GM18867 (cell line): ENCODE data around the gene ASIC4.

Source experiments
- ATAC-seq: cut with Tn5 transposase; IDR thresholded peaks from one replicate; pipeline ENCODE4 v1.9.1; 2021; ENCODE audit warnings: mild to moderate bottlenecking, moderate library complexity; ENCODE audit not compliant: unreplicated experiment

Gene ASIC4

DNA sequence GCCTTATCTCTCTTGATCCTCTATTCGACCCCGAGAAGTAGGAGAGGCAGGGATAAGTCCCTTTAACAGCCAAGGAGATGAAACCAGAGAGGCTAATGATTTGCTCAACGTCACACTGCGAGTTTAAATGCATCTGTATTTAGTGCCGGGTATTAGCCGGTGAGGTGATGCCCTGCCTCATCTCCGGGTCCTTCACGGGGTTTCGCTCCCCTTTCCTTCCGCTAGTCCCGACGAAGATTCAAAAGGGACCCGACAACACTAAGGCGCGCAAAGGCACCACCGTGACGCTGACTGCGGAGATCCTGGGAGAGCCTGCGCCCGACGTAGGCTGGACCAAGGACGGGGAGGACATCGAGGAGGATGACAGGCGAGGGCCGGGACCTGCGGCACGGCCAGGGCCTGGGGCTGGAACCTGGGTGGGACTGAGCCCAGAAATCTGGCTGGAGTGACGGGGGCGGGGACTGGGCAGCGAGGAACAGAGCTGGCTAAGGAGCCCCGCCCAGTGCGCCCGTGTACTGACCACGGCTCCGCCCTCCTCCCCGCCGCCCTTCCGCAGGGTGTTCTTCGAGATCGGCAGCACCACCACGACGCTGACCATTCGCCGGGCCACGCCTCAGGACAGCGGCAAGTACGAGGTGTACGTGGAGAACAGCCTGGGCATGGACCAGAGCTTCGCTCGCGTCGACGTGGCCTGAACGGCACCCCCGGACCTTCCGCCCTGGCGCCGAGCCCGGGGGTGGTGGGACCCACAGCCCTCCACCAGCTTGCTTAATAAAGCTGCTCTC is 16.6 kb upstream of the ASIC4 start:
- ATAC-seq: peak; percentile 22

DNA sequence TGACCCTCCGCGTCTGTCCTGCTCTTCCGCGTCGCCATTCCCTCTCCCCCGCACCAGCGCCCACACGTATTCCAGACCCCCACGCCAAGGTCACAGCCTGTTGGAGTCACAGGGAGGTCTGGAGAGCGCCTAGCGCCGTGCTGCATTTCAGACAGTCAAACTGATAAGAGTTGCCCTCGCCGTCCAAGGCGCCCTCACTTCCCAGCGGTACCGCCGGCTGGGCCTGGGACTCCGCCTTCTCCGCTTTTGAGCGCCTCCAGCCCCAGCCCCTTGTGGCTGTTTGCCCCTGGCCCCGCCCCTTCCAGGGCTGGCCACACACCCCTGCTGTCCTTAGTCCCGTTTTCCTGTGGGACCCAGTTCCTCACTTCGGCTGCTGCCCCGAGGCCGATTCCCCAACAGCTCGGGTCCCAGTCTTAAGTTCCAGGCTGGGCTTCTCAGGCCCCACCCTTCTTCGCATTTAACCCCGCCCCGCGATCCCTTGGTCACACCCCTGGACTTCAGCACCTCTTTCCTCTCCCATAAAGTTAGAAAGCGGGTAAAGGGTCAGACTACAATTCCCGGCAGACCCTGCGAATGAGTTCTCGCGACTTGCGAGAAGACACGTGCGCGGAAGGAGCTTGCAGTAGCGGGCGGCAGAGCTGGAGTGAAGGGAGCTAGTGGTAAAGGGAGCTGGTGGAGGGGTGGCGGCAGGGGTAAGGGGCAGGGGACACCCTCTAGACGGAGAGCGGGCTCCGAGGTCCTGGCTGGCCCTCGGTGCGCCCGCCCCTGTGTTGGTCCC is 15.8 kb upstream of the ASIC4 start, which contains the start of gene GMPPA:
Gene GMPPA, plus strand, starts transcription at position 612 of the 778 bp plus-strand sequence. CDS start 1,085 bp downstream, outside the sequence.
- peak; percentile 94 for ATAC-seq

DNA sequence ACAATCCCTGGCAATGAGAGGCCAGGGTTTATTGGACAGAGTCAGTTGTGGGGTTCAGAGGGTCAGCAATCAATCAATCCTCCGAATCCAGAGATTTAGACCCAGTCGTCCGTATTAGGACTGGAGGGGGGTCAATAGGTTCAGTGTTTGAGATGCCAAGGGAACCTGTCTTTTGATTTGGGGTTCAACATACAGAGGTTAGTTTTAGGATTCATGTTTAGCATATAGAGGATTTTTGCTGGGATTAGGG is 15.3 kb upstream of the ASIC4 start:
- ATAC-seq: no peak

DNA sequence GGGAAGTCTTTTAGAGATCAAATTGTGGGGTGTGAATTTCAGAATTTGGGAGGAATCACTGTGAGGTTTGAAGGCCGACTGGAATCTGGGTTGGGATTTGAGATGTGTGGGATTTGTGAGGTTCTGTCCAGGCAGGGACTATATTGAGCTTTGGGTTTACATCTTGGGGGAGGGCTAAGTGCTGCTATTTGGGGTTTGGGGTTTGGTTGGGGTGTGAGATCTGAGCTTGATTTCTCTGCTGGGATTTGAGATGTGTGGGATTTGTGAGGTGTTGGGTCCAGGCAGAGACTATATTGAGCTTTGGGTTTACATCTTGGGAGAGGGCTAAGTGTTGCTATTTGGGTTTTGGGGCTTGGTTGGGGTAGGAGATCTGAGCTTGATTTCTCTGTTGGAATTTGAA is 14.7 kb upstream of the ASIC4 start:
- no peak for ATAC-seq

DNA sequence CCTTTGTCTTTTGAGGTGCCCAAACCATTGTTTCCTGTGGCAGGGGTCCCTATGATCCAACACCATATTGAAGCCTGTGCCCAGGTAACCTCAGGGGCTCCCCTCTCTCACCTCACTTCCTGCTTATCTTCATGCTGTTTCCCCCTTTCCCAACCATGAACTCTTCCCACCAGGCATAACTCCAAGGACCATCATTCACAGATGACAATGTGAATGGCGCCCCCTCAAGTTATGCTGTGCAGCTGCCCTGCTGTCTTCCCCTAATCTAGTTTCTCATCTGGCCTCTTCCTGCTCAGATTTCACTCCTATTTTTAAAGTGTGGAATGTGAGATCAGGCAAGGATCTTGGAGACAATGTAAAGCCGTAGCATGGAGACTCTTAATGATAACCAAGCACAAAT is 14.1 kb upstream of the ASIC4 start:
- no peak for ATAC-seq

DNA sequence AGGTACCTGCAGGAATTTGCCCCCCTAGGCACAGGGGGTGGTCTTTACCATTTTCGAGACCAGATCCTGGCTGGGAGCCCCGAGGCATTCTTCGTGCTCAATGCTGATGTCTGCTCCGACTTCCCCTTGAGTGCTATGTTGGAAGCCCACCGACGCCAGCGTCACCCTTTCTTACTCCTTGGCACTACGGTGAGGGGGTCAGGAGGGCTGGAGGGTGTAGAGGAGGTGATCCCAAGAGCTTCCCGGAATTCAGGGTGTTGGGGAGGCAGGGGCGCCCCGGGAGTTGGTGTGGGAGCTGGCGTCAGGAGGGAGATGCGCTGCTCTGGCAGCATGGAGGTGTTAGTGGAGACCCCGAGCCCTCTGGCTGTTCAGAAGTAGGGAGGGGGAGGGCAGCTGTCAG is 12.4 kb upstream of the ASIC4 start:
- no peak for ATAC-seq

DNA sequence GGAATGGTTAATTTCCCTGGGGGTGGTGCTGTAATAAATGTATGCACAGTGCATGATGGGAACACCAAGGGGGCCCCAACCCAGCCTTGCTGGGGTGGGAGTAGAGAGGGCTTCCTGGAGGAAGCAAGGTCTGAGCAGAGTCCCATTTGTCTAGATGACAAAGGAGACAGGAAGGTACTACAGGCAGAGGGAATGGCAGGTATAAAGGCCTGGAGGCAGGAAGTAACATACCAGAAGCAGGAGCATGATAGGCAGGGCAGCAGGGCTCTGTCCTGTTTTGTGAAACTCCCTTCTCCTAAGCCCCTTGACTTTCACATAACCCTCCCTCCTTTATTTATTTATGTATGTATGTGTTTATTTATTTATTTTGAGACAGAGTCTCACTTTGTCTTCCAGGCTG is 11.7 kb upstream of the ASIC4 start:
- ATAC-seq: no peak

DNA sequence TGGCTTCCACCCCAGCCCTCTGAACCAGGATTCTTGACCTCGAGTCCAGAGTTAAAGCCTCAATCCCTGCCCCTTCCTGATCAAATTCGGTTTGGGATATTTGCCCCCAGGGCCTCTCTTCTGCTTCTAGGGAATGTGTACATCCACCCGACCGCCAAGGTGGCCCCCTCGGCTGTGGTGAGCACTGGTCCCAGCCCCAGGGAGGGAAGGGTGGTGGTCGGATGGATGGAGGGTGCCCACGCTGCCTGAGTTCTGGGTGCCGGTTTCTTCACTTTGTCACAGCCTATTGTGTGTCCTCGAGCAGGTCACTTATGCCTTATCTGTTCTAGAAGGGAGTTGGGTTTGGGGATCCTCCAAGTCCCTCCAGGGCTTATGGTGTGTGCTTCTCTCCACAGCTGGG is 8.7 kb upstream of the ASIC4 start:
- ATAC-seq: no peak

DNA sequence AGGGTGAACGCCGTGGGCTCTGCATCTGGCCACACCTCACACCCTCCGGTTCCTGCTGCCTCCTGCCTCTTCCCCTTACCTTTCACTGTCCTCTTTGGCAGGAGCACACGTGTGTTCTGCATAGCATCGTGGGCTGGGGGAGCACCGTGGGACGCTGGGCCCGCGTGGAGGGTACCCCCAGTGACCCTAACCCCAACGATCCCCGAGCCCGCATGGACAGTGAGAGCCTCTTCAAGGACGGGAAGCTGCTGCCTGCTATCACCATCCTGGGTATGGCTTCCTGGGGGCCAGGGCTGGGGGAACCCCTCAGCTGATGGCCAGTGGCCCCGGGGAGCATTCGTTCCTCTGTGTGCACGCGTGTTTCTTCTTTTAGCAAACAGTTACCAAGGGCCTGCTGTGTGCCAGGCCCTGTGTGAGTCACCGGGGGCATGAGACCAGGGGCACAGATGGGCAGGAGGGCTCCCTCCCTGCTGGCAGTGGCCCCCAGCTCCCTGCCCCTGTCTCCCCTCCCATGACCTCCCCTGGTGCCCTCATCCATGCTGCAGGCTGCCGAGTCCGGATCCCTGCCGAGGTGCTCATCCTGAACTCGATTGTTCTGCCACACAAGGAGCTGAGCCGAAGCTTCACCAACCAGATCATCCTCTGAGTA is 8.0 kb upstream of the ASIC4 start:
- no peak for ATAC-seq

DNA sequence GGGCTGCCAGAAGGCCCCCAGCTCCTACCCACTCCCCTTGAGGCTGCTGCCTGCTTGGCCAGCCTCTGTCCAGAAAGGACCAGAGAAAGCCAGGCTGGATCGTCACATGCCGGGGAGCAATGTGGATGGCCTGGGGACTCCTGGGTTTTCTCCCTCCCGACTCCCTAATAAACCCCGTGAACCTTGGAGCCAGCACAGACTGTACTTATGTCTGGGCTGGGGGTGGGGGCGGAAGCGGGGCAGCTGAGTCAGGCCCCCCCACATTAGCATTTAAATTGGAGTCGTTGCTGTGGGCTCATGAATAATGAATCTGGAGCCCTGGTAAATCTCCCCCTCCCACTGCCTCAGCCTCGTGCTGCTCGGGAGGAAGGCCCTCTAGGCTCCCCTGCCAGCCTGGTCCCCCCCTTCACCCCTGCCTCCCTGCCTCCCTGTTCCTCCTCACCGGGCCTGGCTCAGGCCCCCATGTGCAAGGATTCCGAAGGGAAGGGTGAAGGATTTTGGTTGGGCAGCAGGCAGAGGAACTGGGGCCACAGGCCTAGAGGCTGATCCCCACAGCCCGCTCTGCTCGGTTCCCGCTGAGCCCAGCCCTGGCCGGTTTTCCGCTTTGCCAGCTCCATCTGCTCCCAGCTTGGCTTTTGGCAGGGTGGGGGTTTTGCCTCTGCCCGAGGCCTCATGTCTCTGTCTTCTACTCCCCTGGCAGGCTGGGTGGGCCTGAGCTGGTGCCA is 7.3 kb upstream of the ASIC4 start:
- no peak for ATAC-seq

DNA sequence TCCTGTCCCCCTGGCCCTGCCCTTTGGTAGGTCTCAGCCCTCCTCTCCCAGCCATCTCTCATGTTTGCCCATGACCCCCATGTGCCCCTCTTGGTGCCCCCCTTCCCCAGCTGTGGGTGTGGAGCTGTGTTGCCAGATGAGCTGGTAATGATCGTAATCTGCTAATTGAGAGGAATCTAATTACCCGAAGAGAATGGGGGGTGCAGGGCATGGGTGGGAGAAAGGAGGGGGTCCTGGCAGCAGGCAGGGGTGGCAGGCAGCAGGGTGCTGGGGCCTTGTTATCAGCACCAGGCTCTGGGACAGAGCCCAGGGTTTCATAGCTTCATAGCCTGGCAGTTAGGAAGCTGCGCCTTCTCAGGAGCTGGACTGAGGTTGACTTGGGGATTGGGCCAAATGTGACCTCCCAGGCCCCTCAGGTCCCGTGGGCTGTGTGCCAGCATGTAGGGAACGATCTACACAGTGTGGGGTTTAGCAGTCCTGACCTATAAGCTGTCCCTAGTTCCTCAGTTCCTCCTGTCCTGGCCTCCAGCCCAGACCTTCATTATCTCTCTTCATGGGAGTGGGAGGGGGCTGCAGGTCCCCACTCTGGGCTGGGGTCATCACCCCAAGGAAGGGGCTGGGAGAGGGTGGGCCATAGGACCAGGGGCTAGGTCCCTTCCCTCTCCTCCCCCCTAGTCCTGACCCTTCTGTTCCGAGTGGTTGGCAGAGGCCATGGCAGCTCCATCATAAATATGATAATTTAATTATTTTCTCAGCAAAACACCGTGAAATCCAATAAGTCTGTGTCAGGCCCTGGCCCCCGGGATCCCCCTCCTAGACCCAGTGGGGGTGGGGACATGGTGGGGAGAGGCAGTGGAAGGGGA is 6.5 kb upstream of the ASIC4 start:
- no peak for ATAC-seq

DNA sequence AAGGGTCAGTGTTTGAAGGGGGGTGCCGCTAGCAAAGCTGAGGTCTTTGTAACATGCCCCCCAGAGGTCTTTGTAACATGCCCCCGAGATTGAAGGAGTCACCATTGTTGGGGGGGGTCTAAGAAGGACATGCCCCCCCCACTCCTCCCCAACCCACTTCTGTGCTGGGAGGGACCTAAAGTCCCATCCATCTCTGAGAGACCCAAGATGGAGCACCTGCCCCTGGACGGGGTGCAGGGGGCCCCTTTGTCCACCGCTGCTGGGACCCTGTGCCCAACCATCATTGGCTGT is 5.9 kb upstream of the ASIC4 start:
- no peak for ATAC-seq

DNA sequence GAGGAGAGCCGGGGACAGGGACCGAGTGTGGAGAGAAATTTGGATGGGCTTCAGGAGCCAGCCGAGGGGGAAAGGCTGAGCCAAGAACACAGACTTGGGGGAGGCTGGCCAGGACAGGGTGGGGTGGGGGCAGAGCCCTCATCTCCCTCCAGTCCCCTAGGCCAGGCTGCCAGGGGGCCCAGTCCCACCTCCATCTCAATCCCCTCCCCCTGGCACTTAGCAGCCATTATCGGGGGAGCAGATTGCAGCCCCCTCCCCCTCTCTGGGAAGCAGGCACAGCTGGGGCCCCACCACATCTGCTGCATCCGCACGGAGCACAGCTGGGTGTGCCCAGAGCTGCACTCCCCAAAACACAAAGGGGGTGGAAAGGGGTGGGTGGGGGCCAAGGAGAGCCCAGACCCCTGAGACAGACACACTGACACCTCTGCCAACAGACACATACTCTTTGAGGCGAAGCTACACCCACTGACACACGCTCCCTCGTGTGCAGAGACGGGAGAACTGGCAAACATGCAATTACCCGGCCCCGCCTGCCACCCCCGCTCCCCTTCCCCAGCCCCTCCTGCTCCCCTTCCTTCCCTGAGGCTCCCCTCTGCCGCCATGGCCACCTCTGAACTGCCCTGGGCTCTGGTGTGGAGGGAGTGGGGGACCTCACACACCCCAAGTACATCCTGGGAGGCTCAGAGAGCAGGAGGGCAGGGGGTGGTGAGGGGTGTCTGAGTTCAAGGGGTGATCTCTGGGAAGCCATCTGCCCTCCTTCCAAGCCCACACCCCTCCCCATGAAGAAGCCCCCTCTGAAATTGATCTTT is 5.1 kb upstream of the ASIC4 start:
- peak; percentile 18 for ATAC-seq

DNA sequence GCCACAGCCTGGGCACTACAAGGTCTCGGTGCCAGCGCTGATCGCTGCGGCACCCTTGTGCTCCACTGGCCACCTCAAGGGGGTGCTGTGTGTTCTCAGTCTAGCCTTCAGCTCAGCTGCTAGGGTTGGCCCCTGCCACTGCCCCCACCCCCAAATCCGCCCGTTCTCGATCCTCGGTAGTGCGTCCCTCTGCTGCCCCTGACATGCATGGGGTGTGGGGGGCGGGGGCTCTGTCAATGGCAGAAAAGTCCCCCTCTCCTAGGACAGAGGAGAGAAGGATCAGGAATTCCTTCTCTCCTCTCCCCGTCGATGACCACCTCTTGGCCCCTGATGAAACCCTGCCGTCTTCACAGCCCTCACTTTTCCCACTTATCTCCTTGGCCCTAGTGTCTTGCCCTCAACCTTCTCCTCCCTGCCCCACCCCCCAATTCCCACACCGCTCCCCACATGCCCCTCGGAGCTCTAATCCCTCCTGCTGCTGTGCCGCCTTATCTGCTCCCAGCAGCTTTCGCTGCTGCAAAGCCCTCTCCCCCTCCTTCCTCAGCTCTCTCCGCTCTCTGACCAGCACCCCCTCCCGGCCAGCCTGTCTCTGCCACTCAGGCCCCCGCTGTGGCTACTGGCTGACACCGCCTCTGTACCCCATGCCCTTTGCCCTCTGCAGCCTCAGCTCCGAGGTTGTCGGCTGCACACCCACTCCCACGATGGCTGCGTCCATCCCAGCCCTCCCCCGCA is 4.3 kb upstream of the ASIC4 start:
- ATAC-seq: peak; percentile 61

DNA sequence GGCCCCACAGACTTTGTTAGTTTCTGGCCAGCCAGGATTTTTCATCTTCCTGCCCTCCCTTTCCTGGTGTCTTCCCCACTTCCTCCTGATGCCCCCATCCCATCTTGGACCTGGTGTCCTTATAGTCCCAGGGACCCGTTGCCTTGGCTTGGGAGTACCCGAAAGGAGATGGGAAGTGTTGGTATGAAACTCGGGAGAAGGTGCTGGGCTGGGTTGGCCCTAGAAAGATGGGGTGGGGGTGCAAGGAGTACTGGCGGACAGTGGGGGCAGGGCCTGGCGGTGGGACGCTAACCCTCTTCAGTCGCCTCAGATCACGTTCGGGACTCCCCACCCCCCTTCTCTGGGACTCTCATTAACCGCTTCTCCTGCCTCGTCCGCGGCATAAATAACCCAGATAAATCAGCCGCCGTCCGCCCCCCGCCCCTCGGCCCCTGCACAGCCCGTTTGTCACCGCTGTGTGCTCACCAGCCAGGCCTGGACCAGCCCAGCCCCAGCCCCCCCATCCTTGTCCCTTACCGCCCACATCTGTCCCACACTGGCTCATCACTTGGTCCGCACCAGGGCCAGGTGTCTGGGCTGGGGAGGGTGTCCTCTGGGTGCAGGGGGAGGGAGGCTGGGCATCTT is 3.7 kb upstream of the ASIC4 start:
- no peak for ATAC-seq

DNA sequence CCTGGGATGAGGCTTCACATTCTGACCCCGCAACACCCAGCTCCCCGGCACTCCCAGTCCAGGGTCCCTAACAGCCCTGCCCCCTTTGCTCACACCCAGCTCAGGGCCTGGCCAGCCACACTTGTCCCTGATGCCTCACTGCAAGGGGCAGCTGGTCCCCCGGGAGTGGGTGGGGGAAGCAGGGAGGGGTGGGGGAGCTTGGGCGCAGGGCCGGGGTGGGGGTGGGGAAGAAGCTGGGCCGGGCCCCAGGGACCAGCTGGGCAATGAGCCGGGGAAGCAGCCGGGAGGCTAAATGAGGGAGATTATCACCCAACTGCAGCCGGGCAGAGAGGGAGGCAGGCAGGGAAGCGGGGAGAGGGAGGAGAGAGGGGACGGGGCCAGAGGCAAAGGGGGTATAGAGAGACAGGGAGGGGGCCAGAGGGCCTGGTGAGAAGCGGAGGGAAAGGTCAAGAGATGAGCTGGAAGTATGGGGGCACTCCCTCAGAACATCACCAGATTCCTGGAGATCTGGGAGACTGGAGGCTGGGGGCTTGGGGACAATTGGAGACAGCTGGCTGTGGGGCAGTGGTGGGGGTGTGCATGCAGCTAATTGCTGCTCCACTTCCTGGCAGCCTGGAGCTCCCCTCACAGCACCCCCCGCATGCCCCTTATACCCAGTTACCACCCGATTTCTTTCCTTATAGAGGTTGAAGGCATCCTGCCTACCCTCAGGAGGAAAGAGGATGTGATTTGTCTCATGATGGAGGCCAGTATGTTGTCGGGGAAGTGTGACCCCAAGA is 2.5 kb upstream of the ASIC4 start:
- no peak for ATAC-seq

DNA sequence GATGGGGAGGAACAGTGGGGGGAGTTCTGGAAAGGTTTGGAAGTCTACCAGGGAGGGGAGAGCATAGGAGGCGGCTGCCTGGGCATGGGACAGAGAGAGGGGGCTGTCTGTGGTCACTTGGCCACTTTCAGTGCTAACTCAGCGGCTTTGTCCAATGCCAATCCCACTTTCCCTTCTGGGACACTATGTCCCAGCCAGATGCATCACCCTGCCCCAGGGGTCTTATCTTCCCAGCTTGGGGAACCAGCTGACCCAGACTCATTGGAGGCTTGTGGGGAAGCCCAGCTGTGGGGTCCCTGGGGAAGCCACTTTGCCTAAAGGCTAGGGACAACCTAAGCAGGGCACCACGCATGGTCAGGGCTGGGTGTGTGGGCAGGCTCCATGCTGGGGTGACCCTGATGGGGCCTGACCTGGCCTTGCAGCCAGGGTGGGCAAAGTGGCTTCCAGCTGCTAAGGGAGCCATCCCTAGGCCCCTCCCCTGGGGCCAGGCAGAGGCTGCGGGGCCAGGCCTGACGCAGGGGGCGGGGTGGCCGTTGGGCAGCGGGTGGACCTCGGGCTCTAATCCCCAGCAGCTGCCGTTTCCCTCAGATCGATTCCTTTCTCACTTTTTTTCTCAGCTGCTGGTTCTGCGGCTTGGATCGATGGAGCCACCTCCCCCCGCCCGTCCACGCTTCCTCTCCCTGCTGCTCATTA is 1.6 kb upstream of the ASIC4 start:
- no peak for ATAC-seq
